ENCODE measurements around the gene CCDC9B. TPM values are rescaled to one million over a fixed set of nuclear protein-coding genes. Genes with fewer than 3 reads are reported as not detected.

The CCDC9B gene
- total and polyA plus RNA-seq, 3 experiments from 2014 or later, result 0.08 to 0.47 (median 0.39) TPM

- H3K4me1 Mint-ChIP-seq, result peaks cover 9 to 18% (median 13%) of the 10 kb centered on the region in 3 donors
- H3K27ac ChIP-seq (ENCODE audit: low read depth, low read length), result no peak overlapping the region
- no peak overlapping the region for H3K27ac Mint-ChIP-seq
- peaks cover 0 to 2% (median 0%) of the 10 kb centered on the region in 3 donors for H3K36me3 Mint-ChIP-seq
- H3K36me3 ChIP-seq (ENCODE audit: insufficient read depth, low read length), result no peaks in the 10 kb centered on the region
- no peak overlapping the region for H3K4me3 ChIP-seq (ENCODE audit: low read length)
- ChIA-PET POLR2A (interaction anchor here (0.6 to 0.8 kb wide), 3 partner anchors 44 to 84 kb away, joined by 3 read pairs; partner anchors contain the start of gene IVD), CTCF (interaction anchor here (1.4 to 4.3 kb wide), 5 partner anchors 12 to 66 kb away, joined by 3 to 24 read pairs (median 7); no protein-coding TSS in a partner anchor)
- H3K4me1 ChIP-seq (ENCODE audit: insufficient read depth, low read length), result peaks cover 11% of the 10 kb centered on the region
- no peaks in the 10 kb centered on the region for H3K27me3 ChIP-seq (ENCODE audit: insufficient read depth, low read length, poor library complexity, severe bottlenecking)
- no peaks in the 10 kb centered on the region for H3K9me3 ChIP-seq (ENCODE audit: low read length)
- H3K4me3 Mint-ChIP-seq, result peak overlapping the region in 1 of 7 donors; percentile 64
- DNase-seq, result no peak
- H3K27me3 Mint-ChIP-seq, result peaks cover 5 to 6% of the 10 kb centered on the region in 2 donors
- no peaks in the 10 kb centered on the region for H3K9me3 Mint-ChIP-seq
These were observed 15.3 kb upstream of the CCDC9B start for GRCh38 chr15:40355976-40356585.

GRCh38 chr15:40354408-40355171 lies 13.9 kb upstream of the CCDC9B start:
- Histone ChIP-seq H3K4me3 (ENCODE audit: low read length) (no peak overlapping the region), H3K27ac (ENCODE audit: low read depth, low read length) (no peak overlapping the region), H3K9me3 (ENCODE audit: low read length) (no peaks in the 10 kb centered on the region), H3K36me3 (ENCODE audit: insufficient read depth, low read length) (no peaks in the 10 kb centered on the region), H3K27me3 (ENCODE audit: insufficient read depth, low read length, poor library complexity, severe bottlenecking) (no peaks in the 10 kb centered on the region), H3K4me1 (ENCODE audit: insufficient read depth, low read length) (peaks cover 11% of the 10 kb centered on the region)
- H3K4me1 Mint-ChIP-seq, result peaks cover 9 to 15% (median 10%) of the 10 kb centered on the region in 3 donors
- peaks cover 5 to 6% of the 10 kb centered on the region in 2 donors for H3K27me3 Mint-ChIP-seq
- no peaks in the 10 kb centered on the region for H3K36me3 Mint-ChIP-seq
- DNase-seq, result no peak
- ChIA-PET CTCF (interaction anchor here (0.9 to 4.3 kb wide), 5 partner anchors 11 to 51 kb away, joined by 3 to 24 read pairs (median 4); partner anchors contain the start of gene IVD), POLR2A (no interaction called here)
- no peaks in the 10 kb centered on the region for H3K9me3 Mint-ChIP-seq
- H3K27ac Mint-ChIP-seq, result peak overlapping the region in 1 of 8 donors; percentile 32
- no peak overlapping the region for H3K4me3 Mint-ChIP-seq

GRCh38 chr15:40353697-40354096 lies 13.0 kb upstream of the CCDC9B start:
- CTCF ChIA-PET, result interaction anchor here (4.3 kb wide), 1 partner anchor 10 kb away, joined by 22 read pairs; no protein-coding TSS in a partner anchor
- no peak overlapping the region for H3K27ac ChIP-seq (ENCODE audit: low read depth, low read length)
- H3K4me1 ChIP-seq (ENCODE audit: insufficient read depth, low read length), result peaks cover 7% of the 10 kb centered on the region
- no peak overlapping the region for H3K4me3 Mint-ChIP-seq
- no peaks in the 10 kb centered on the region for H3K9me3 Mint-ChIP-seq
- H3K27ac Mint-ChIP-seq, result peak overlapping the region in 1 of 8 donors; percentile 47
- H3K9me3 ChIP-seq (ENCODE audit: low read length), result no peaks in the 10 kb centered on the region
- H3K27me3 Mint-ChIP-seq, result peaks cover 5 to 6% of the 10 kb centered on the region in 2 donors
- H3K36me3 Mint-ChIP-seq, result no peaks in the 10 kb centered on the region
- H3K27me3 ChIP-seq (ENCODE audit: insufficient read depth, low read length, poor library complexity, severe bottlenecking), result no peaks in the 10 kb centered on the region
- POLR2A ChIA-PET, result no interaction called here
- no peak for DNase-seq
- no peaks in the 10 kb centered on the region for H3K36me3 ChIP-seq (ENCODE audit: insufficient read depth, low read length)
- no peak overlapping the region for H3K4me3 ChIP-seq (ENCODE audit: low read length)
- H3K4me1 Mint-ChIP-seq, result peaks cover 1 to 6% (median 3%) of the 10 kb centered on the region in 3 donors

GRCh38 chr15:40352281-40352901 lies 11.7 kb upstream of the CCDC9B start:
- H3K9me3 Mint-ChIP-seq, result no peaks in the 10 kb centered on the region
- H3K9me3 ChIP-seq (ENCODE audit: low read length), result no peaks in the 10 kb centered on the region
- H3K4me3 ChIP-seq (ENCODE audit: low read length), result no peak overlapping the region
- H3K4me1 ChIP-seq (ENCODE audit: insufficient read depth, low read length), result peaks cover under 1% of the 10 kb centered on the region
- H3K27me3 ChIP-seq (ENCODE audit: insufficient read depth, low read length, poor library complexity, severe bottlenecking), result no peaks in the 10 kb centered on the region
- H3K27ac Mint-ChIP-seq, result no peak overlapping the region
- ChIA-PET POLR2A (interaction anchor here (1.2 kb wide), 1 partner anchor 15 kb away, joined by 3 read pairs; no protein-coding TSS in a partner anchor), CTCF (interaction anchor here (1.1 to 4.3 kb wide), 4 partner anchors 8 to 69 kb away, joined by 3 to 22 read pairs (median 3); no protein-coding TSS in a partner anchor)
- H3K27me3 Mint-ChIP-seq, result peaks cover 5 to 6% of the 10 kb centered on the region in 2 donors
- no peak overlapping the region for H3K27ac ChIP-seq (ENCODE audit: low read depth, low read length)
- no peaks in the 10 kb centered on the region for H3K36me3 ChIP-seq (ENCODE audit: insufficient read depth, low read length)
- H3K4me1 Mint-ChIP-seq, result no peaks in the 10 kb centered on the region
- no peaks in the 10 kb centered on the region for H3K36me3 Mint-ChIP-seq
- no peak for DNase-seq
- no peak overlapping the region for H3K4me3 Mint-ChIP-seq

GRCh38 chr15:40349163-40349562 lies 8.4 kb upstream of the CCDC9B start:
- CTCF ChIA-PET, result interaction anchor here (1.1 kb wide), 1 partner anchor 15 kb away, joined by 3 read pairs; no protein-coding TSS in a partner anchor
- no peaks in the 10 kb centered on the region for H3K36me3 Mint-ChIP-seq
- POLR2A ChIA-PET, result no interaction called here

GRCh38 chr15:40348474-40348870 lies 7.7 kb upstream of the CCDC9B start:
- Mint-ChIP-seq H3K36me3 (no peaks in the 10 kb centered on the region), H3K27me3 (peaks cover under 1 to 1% of the 10 kb centered on the region in 2 donors), H3K27ac (no peak overlapping the region), H3K4me3 (no peak overlapping the region), H3K9me3 (no peaks in the 10 kb centered on the region), H3K4me1 (no peaks in the 10 kb centered on the region)
- ChIA-PET POLR2A (no interaction called here), CTCF (no interaction called here)
- H3K27ac ChIP-seq (ENCODE audit: low read depth, low read length), result no peak overlapping the region
- no peak for DNase-seq
- peaks cover 8% of the 10 kb centered on the region for H3K4me1 ChIP-seq (ENCODE audit: insufficient read depth, low read length)
- H3K9me3 ChIP-seq (ENCODE audit: low read length), result no peaks in the 10 kb centered on the region
- no peaks in the 10 kb centered on the region for H3K36me3 ChIP-seq (ENCODE audit: insufficient read depth, low read length)
- H3K4me3 ChIP-seq (ENCODE audit: low read length), result no peak overlapping the region
- H3K27me3 ChIP-seq (ENCODE audit: insufficient read depth, low read length, poor library complexity, severe bottlenecking), result no peaks in the 10 kb centered on the region

More at GRCh38 chr15:40349163-40349562, 8.4 kb upstream of the CCDC9B start:
- H3K27ac Mint-ChIP-seq, result peak overlapping the region in 1 of 8 donors; percentile 64
- Histone ChIP-seq H3K27ac (ENCODE audit: low read depth, low read length) (no peak overlapping the region), H3K4me1 (ENCODE audit: insufficient read depth, low read length) (peaks cover 8% of the 10 kb centered on the region), H3K4me3 (ENCODE audit: low read length) (no peak overlapping the region), H3K9me3 (ENCODE audit: low read length) (no peaks in the 10 kb centered on the region), H3K27me3 (ENCODE audit: insufficient read depth, low read length, poor library complexity, severe bottlenecking) (no peaks in the 10 kb centered on the region), H3K36me3 (ENCODE audit: insufficient read depth, low read length) (no peaks in the 10 kb centered on the region)
- no peaks in the 10 kb centered on the region for H3K9me3 Mint-ChIP-seq
- no peaks in the 10 kb centered on the region for H3K4me1 Mint-ChIP-seq
- peaks cover 4 to 6% of the 10 kb centered on the region in 2 donors for H3K27me3 Mint-ChIP-seq
- H3K4me3 Mint-ChIP-seq, result no peak overlapping the region
- no peak for DNase-seq

GRCh38 chr15:40347559-40348473 lies 7.1 kb upstream of the CCDC9B start:
- Histone ChIP-seq H3K4me1 (ENCODE audit: insufficient read depth, low read length) (peaks cover 8% of the 10 kb centered on the region), H3K27ac (ENCODE audit: low read depth, low read length) (no peak overlapping the region), H3K4me3 (ENCODE audit: low read length) (no peak overlapping the region), H3K36me3 (ENCODE audit: insufficient read depth, low read length) (no peaks in the 10 kb centered on the region), H3K27me3 (ENCODE audit: insufficient read depth, low read length, poor library complexity, severe bottlenecking) (no peaks in the 10 kb centered on the region), H3K9me3 (ENCODE audit: low read length) (no peaks in the 10 kb centered on the region)
- POLR2A ChIA-PET, result no interaction called here
- no peaks in the 10 kb centered on the region for H3K4me1 Mint-ChIP-seq
- CTCF ChIA-PET, result interaction anchor here (1.4 to 12.4 kb wide), 2 partner anchors 10 to 75 kb away, joined by 3 to 202 read pairs; no protein-coding TSS in a partner anchor
- no peak for DNase-seq
- H3K27me3 Mint-ChIP-seq, result no peaks in the 10 kb centered on the region
- no peaks in the 10 kb centered on the region for H3K9me3 Mint-ChIP-seq
- no peak overlapping the region for H3K4me3 Mint-ChIP-seq
- no peak overlapping the region for H3K27ac Mint-ChIP-seq
- H3K36me3 Mint-ChIP-seq, result no peaks in the 10 kb centered on the region
